Measurements from ENCODE around the gene REC114.
"Not testable (repeated sequence)": the region's sequence is repeated elsewhere in the genome, so short reads cannot be mapped to it uniquely, and the experiment has no call there.

Gene REC114

GRCh38 chr15:73483053-73483452 is 40.1 kb downstream of the REC114 start:
- TF ChIP-seq CTCF (IDR thresholded peaks at IDR 0.05; ENCODE audit: low read depth, low read length), result no peak
- no peak for DNase-seq (ENCODE audit: extremely low read depth, low read depth)

DNA sequence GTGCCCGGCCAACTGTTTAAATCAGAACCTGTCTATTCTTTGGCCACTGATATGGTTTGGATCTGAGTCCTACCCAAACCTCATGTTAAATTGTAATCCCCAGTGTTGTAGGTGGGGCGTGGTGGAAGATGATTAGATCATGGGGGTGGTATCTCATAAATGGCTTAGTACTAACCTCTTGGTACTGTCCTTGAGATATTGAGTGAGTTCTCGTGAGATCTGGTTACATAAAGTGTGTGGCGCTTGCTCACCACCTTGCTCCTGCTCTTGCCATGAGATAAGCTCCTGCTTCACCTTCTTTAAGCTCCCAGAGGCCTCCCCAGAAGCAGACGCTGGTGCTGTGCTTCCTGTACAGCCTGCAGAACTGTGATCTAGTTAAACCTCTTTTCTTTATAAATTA is 42.4 kb downstream of the REC114 start:
- no peak for TF ChIP-seq CTCF (IDR thresholded peaks at IDR 0.05; ENCODE audit: low read depth, low read length)
- no peak for DNase-seq (ENCODE audit: extremely low read depth, low read depth)

- not testable (repeated sequence) for DNase-seq (ENCODE audit: extremely low read depth, low read depth)
Observed at GRCh38 chr15:73485885-73486284, 42.9 kb downstream of the REC114 start.

DNA sequence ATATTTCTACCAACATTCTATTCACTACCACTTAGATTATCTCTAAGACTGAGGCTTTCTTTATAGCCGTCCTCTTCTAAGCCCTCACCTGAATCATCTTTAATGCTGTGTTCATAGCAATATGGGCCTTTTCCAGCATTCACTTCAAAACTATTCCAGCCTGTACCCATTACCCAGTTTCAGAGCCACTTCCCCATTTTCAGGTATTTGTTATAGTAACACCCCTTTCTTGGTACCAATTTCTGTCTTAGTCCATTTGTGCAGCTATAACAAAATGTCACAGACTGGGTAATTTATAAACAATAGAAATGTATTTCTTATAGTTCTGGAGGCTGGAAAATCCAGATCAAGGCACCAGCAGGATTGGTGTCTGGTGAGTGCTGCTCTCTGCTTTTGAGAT is 45.7 kb downstream of the REC114 start:
- no peak for TF ChIP-seq CTCF (IDR thresholded peaks at IDR 0.05; ENCODE audit: low read depth, low read length)
- no peak for DNase-seq (ENCODE audit: extremely low read depth, low read depth)

DNA sequence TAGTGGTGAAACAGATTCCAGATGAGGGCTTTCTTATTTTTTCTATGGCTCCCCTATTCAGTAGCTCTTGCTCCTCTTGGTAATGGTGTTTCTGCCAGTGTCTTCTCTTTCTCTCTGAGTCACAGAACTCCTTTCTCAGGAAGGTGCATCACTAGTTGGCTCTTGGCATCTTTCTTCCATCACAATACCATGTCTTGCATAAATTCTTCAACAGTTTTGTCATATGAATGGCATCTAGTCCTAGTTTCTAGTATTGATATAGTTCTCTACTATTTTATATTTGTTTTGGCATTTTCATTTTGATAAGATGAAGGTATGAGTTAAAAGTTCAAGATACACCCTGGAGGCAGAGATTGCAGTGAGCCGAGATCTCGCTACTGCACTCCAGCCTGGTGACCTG is 51.0 kb downstream of the REC114 start:
- no peak for DNase-seq (ENCODE audit: extremely low read depth, low read depth)
- TF ChIP-seq CTCF (IDR thresholded peaks at IDR 0.05; ENCODE audit: low read depth, low read length), result no peak

DNA sequence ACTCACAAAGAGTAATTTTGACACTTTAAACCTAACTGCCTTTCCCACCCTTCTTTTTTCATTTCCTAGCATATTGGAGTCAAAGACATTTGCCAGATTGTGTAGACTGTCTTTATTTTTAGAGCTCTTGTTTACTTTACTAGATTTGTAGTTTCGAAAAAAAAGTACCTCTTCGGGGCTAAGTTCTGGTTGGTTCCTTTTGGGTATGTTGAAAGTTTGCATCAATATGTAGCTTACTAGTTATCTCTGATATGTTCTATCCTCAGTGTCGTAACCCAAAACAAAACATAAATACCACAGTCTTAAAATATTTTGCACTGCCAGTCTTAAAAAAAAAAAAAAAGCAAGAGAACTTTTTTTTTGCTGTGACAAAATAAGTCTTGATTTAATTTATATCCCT is 52.2 kb downstream of the REC114 start:
- DNase-seq (ENCODE audit: extremely low read depth, low read depth), result no peak
- no peak for TF ChIP-seq CTCF (IDR thresholded peaks at IDR 0.05; ENCODE audit: low read depth, low read length)

- DNase-seq (ENCODE audit: extremely low read depth, low read depth), result no peak
- TF ChIP-seq CTCF (IDR thresholded peaks at IDR 0.05; ENCODE audit: low read depth, low read length), result no peak
Observed at GRCh38 chr15:73500696-73501095, 57.7 kb downstream of the REC114 start.

DNA sequence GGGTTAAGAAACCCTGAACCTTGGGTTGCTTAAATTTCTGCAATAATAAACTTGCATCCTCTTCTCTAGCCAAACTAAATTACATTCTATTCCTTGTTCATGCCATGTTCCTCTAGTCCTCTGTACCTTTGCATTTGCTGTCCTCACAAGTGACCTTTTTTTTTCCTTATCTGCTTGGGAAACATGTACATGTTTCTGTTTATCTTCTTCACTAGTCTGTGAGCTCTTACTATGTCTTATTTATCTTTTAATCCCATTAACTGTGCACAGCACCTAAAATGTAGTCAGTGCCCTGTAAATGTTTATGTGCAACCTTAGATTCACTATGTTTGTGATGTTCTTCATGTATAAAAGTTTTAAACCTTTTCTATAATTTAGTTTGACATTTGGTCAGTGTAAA is 61.9 kb downstream of the REC114 start:
- no peak for DNase-seq (ENCODE audit: extremely low read depth, low read depth)
- no peak for TF ChIP-seq CTCF (IDR thresholded peaks at IDR 0.05; ENCODE audit: low read depth, low read length)

Measured in AG09319 (cell line).